Peyer's patch (tissue), 4 donors: ENCODE measurements around the gene SRBD1.

ENCODE experiments used
- POLR2A ChIP-seq, 2 donors: fragments of 450-650 bp; IDR thresholded peaks; one replicate each; pipeline ENCODE4 v1.5.1; 2017; ENCODE audit warnings: antibody characterized with exemption in 2 of 2, mild to moderate bottlenecking in 2 of 2, moderate library complexity in 2 of 2
- TF ChIP-seq, protein P1 (sequence below), 6 experiments: fragments of 450-650 bp in 4 of 6; fragments of 200-600 bp in 2 of 6; sonication (generic) in 1 of 6; IDR thresholded peaks; one replicate each; pipeline ENCODE4 v1.5.1; 2017 to 2019; ENCODE audit warnings: antibody characterized with exemption in 6 of 6, mild to moderate bottlenecking in 3 of 6, moderate library complexity in 1 of 6

GRCh38 chr2:45606796-45607195, 4.3 kb downstream of the SRBD1 start:
- no peak for TF ChIP-seq POLR2A (IDR thresholded peaks at IDR 0.05)
- TF ChIP-seq, protein P1, sequence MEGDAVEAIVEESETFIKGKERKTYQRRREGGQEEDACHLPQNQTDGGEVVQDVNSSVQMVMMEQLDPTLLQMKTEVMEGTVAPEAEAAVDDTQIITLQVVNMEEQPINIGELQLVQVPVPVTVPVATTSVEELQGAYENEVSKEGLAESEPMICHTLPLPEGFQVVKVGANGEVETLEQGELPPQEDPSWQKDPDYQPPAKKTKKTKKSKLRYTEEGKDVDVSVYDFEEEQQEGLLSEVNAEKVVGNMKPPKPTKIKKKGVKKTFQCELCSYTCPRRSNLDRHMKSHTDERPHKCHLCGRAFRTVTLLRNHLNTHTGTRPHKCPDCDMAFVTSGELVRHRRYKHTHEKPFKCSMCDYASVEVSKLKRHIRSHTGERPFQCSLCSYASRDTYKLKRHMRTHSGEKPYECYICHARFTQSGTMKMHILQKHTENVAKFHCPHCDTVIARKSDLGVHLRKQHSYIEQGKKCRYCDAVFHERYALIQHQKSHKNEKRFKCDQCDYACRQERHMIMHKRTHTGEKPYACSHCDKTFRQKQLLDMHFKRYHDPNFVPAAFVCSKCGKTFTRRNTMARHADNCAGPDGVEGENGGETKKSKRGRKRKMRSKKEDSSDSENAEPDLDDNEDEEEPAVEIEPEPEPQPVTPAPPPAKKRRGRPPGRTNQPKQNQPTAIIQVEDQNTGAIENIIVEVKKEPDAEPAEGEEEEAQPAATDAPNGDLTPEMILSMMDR (IDR thresholded peaks at IDR 0.05), result no peak
